Ovary (tissue), 9 donors: ENCODE measurements around the gene C2CD3. TPM values are rescaled to one million over a fixed set of nuclear protein-coding genes. Genes with fewer than 3 reads are reported as not detected.

Experiments used
- DNase-seq, 5 donors: peaks; one replicate each; pipeline ENCODE4 v3.0.0-alpha.2; 2019 to 2020
- H3K27ac ChIP-seq, 2 donors: fragments of 200-600 bp; one replicate each; pipeline versions ENCODE4 v1.5.1 to v1.8.0; 2019 to 2022
- H3K27me3 ChIP-seq: fragments of 200-600 bp; one replicate; pipeline ENCODE4 v1.8.0; 2022
- H3K36me3 ChIP-seq: fragments of 200-600 bp; sonication (generic); one replicate; pipeline ENCODE4 v1.5.1; 2019
- H3K4me1 ChIP-seq: one replicate; pipeline ENCODE4 v1.8.1; 2013; ENCODE audit warnings: mild to moderate bottlenecking, moderate library complexity; ENCODE audit not compliant: insufficient read depth
- H3K4me3 ChIP-seq: fragments of 200-600 bp; sonication (generic); one replicate; pipeline ENCODE4 v1.5.1; 2017
- H3K9me3 ChIP-seq, 2 donors: fragments of 200-600 bp in 1 of 2; sonication (generic) in 1 of 2; one replicate each; pipeline versions ENCODE4 v1.5.1 to v1.8.1; 2013 to 2019; ENCODE audit warnings: mild to moderate bottlenecking in 1 of 2, moderate library complexity in 1 of 2
- EP300 ChIP-seq: sonication (generic); formaldehyde crosslinking; IDR thresholded peaks from one replicate; pipeline ENCODE4 v1.6.1; 2017; ENCODE audit warnings: antibody characterized with exemption
- POLR2A ChIP-seq: fragments of 450-650 bp; IDR thresholded peaks from one replicate; pipeline ENCODE4 v1.6.1; 2017; ENCODE audit warnings: antibody characterized with exemption, mild to moderate bottlenecking, moderate library complexity
- WGBS, 3 donors: extraction: QIAGEN DNeasy Blood & Tissue Kit in 1 of 3; methylation state at CpG; one replicate each; pipeline versions ENCODE4 v1.1.5 to v1.1.7; 2013 to 2017; 5-methylcytosine and 5-hydroxymethylcytosine counted together
- intact Hi-C, 4 donors: fragments of 100-400 bp; cut with DNase I; formaldehyde crosslinking; loops; one replicate each; pipeline versions ENCODE4 v1.11.0 to v1.15.1; 2022 to 2023
- polyA plus RNA-seq, 2 donors: library from polyadenylated mRNA; stranded (reverse); fragments of 200-250 nt in 1 of 2; fragments of 350-450 nt in 1 of 2; fragmentation: Illumina TruSeq in 1 of 2; extraction: RNeasy Lipid Tissue Mini Kit (QIAGEN cat#74804) in 1 of 2; gene quantifications; one replicate each; pipeline ENCODE4 v1.2.3, GENCODE V29; 2013 to 2014
- total RNA-seq, 7 donors: library from RNA; depleted of rRNA in 2 of 7; stranded (reverse); fragments of >200 nt in 2 of 7; fragmentation: NEBNext Ultra II Directional in 3 of 7; extraction: Animal tissue kit (Norgen Biotek cat#: 25700) in 3 of 7; gene quantifications; one replicate each; pipeline versions ENCODE4 v1.1.0 to v1.2.4, GENCODE V29; 2016 to 2023
- TF ChIP-seq, protein P1 (sequence below), 3 donors: fragments of 450-650 bp in 2 of 3; fragments of 200-600 bp in 1 of 3; IDR thresholded peaks; one replicate each; pipeline versions ENCODE4 v1.5.1 to v1.8.0; 2016 to 2022; ENCODE audit warnings: antibody characterized with exemption in 3 of 3, mild to moderate bottlenecking in 1 of 3
- donor health status: DM: no; HTN: no; CAD: no; lungs with moderate emphysema.
- donor health status: DM: no; HTN: no; CAD: no.
- donor health status: Bipolar disorder and iron deficiency.
- donor health status: DM: yes; HTN: yes; CAD: no.
- donor health status: DM: no; HTN: no; CAD: no.
- donor health status: DM: yes; HTN: yes; CAD: no.

The C2CD3 gene
- total and polyA plus RNA-seq, 9 donors: 9.3 to 33.5 (median 17.5) TPM

DNA sequence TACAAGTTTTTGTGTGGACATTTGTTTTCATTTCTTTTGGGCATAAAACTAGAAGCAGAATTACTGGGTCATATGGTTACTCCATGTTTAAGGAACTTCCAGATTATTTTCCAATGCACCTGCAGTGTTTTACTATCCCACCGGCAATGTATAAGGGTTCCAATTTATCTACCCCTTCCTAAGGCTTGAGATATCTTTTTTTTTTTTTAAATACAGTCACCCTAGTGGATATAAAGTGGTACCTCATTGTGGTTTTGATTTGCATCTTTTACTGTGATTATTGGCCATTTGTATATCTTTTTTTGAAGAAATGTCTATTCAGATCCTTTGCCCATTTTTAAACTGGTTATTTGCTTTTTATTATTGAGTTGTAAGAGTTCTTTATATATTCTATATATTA is 127.4 kb downstream of the C2CD3 start:
- H3K27ac ChIP-seq: no peak overlapping the region
- intact Hi-C loops: no loop called here
- TF ChIP-seq POLR2A (no peak), EP300 (no peak)
- TF ChIP-seq, protein P1, sequence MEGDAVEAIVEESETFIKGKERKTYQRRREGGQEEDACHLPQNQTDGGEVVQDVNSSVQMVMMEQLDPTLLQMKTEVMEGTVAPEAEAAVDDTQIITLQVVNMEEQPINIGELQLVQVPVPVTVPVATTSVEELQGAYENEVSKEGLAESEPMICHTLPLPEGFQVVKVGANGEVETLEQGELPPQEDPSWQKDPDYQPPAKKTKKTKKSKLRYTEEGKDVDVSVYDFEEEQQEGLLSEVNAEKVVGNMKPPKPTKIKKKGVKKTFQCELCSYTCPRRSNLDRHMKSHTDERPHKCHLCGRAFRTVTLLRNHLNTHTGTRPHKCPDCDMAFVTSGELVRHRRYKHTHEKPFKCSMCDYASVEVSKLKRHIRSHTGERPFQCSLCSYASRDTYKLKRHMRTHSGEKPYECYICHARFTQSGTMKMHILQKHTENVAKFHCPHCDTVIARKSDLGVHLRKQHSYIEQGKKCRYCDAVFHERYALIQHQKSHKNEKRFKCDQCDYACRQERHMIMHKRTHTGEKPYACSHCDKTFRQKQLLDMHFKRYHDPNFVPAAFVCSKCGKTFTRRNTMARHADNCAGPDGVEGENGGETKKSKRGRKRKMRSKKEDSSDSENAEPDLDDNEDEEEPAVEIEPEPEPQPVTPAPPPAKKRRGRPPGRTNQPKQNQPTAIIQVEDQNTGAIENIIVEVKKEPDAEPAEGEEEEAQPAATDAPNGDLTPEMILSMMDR (IDR thresholded peaks at IDR 0.05): no peak
- no peaks in the 10 kb centered on the region for H3K27me3 ChIP-seq
- no peaks in the 10 kb centered on the region for H3K9me3 ChIP-seq
- no peaks in the 10 kb centered on the region for H3K4me1 ChIP-seq
- no peak for DNase-seq
- H3K36me3 ChIP-seq: no peaks in the 10 kb centered on the region
- 97 to 100% (median 100%) methylated on average over 1 of the region's 1 CpG for WGBS, 3 donors
- H3K4me3 ChIP-seq: no peak overlapping the region

DNA sequence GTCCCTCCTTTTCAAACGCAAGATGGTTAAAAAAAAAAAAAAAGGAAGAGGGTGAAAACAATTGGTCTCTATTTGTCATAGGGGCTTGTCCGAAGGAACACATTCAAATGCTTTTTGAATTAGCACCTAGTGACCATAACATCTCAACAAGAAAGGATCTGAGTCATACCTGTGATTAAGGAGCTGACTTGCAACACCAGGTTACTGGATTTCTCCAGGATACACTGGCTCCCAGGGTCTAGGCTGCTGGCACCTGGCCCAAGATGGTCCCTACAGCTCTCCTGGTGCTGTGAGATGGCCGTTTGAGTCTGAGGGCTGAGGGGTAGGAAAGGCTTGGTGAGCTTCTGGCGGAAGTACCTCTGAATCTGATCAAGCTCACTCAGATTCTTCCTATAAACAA is 133.5 kb downstream of the C2CD3 start:
- Histone ChIP-seq H3K27me3 (no peaks in the 10 kb centered on the region), H3K36me3 (no peaks in the 10 kb centered on the region), H3K27ac (no peak overlapping the region), H3K4me3 (no peak overlapping the region), H3K9me3 (no peaks in the 10 kb centered on the region), H3K4me1 (no peaks in the 10 kb centered on the region)
- no peak for DNase-seq
- intact Hi-C loops: no loop called here
- TF ChIP-seq POLR2A: no peak
- TF ChIP-seq, protein P1 (IDR thresholded peaks at IDR 0.05): no peak
- no peak for TF ChIP-seq EP300
- 88 to 91% (median 90%) methylated on average over 4 of the region's 4 CpGs for WGBS, 3 donors

DNA sequence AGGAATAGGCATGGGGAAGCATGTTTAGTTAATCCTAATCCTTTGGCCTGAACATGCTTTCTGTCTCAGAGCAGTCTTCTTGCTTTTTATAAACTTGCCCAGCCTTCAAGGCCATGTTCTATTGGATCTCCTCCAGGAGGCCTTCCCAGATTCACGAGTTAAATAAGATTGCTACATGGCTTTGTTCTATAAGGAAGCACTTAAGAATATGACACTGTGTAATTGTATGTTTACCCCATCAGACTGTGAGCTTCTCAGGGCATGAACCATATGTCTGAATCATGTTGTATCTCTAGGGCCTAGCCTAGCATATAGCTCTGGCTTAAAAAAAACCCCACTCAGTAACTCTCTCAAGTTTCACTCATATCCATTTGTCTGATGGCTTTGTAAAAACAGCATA is 135.5 kb downstream of the C2CD3 start:
- Histone ChIP-seq H3K4me3 (no peak overlapping the region), H3K4me1 (no peaks in the 10 kb centered on the region), H3K27me3 (no peaks in the 10 kb centered on the region), H3K9me3 (no peaks in the 10 kb centered on the region), H3K27ac (no peak overlapping the region), H3K36me3 (no peaks in the 10 kb centered on the region)
- 22 to 31% (median 22%) methylated on average over 1 of the region's 1 CpG for WGBS, 3 donors
- DNase-seq: no peak
- TF ChIP-seq EP300: no peak
- TF ChIP-seq POLR2A: no peak
- TF ChIP-seq, protein P1 (IDR thresholded peaks at IDR 0.05): no peak
- intact Hi-C loops: no loop called here

DNA sequence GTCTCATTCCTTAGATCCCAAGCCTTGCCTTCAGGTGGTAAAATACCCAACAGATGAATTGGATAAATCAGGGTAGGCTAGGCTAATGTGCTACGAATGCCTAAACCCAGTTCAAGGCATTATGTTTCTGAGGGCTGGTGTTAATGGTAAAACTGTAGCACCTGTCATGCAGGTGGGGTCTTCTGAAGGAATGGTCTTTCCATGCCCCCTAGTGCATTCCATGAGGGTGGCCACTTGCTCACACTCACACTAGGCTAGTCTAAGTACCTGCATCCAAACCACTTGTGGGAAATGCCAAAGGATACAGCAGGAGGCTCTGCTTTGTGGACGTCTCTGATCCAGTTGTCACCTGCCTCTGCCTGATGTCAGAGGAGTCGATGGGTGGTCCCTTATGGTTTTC is 137.8 kb downstream of the C2CD3 start:
- H3K27me3 ChIP-seq: no peaks in the 10 kb centered on the region
- H3K36me3 ChIP-seq: no peaks in the 10 kb centered on the region
- no peak overlapping the region for H3K4me3 ChIP-seq
- TF ChIP-seq EP300: no peak
- TF ChIP-seq, protein P1 (IDR thresholded peaks at IDR 0.05): no peak
- no peak for TF ChIP-seq POLR2A
- no peaks in the 10 kb centered on the region for H3K9me3 ChIP-seq
- H3K27ac ChIP-seq: no peak overlapping the region
- 92 to 97% (median 96%) methylated on average over 3 of the region's 3 CpGs for WGBS, 3 donors
- intact Hi-C loops: no loop called here
- no peak for DNase-seq
- H3K4me1 ChIP-seq: no peaks in the 10 kb centered on the region
